ENCODE data around the gene LYZL2.

Gene LYZL2

DNA sequence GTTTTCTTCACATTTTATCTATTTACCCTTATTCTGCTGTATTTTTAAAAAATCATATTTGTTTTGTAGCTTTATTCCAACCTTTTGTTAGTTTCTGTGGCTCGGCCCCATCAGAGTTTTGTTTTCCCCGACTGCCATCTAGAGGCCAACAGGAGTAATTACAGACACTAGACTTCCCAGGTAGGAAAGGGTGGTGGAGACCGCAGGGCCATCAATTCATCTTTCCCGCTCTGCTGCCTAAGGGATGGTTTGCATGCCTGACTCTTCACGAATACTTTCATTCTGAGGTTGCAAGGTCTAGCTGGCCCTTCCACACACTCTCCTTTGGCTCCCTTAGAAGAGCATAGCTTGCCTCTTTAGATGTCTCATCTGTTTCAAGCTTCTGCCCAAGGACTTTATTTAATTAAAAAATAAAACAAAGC lies 38.3 kb downstream of the LYZL2 start:
- peak; percentile 89 for ATAC-seq
- TF ChIP-seq, protein P1, sequence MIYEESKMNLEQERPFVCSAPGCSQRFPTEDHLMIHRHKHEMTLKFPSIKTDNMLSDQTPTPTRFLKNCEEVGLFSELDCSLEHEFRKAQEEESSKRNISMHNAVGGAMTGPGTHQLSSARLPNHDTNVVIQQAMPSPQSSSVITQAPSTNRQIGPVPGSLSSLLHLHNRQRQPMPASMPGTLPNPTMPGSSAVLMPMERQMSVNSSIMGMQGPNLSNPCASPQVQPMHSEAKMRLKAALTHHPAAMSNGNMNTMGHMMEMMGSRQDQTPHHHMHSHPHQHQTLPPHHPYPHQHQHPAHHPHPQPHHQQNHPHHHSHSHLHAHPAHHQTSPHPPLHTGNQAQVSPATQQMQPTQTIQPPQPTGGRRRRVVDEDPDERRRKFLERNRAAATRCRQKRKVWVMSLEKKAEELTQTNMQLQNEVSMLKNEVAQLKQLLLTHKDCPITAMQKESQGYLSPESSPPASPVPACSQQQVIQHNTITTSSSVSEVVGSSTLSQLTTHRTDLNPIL (CRISPR knock-in tag; IDR thresholded peaks at IDR 0.05; ENCODE audit: low read depth): no peak

DNA sequence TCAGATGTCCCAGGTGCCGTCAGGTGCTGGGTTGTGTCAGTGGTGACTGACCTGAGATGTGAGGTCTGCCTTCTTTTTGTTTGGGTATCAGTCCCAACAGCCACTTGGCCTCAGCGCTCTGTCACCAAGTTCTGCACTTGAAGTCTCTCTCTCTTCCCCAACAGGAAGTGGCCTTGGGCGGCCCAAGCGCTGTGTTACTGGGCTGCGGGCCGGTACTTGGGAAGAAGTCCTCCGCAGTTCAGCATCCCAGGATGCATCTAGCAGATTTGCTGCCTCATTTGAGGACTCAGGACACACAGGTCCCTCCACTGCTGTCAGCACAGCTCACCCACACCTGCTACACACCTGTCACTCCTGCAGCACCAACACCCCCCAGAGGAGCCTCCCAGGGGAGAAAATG lies 40.1 kb downstream of the LYZL2 start:
- TF ChIP-seq, protein P1 (CRISPR knock-in tag; IDR thresholded peaks at IDR 0.05; ENCODE audit: low read depth): no peak
- TF ChIP-seq PPARA (CRISPR knock-in tag; IDR thresholded peaks at IDR 0.05; ENCODE audit: borderline replicate concordance) (no peak), GLIS3 (CRISPR knock-in tag; IDR thresholded peaks at IDR 0.05) (no peak), ZFP3 (CRISPR knock-in tag; IDR thresholded peaks at IDR 0.05) (no peak), ESRRG (CRISPR knock-in tag; IDR thresholded peaks at IDR 0.05) (no peak), TCF4 (CRISPR knock-in tag; IDR thresholded peaks at IDR 0.05; ENCODE audit: borderline replicate concordance) (no peak), TOX (CRISPR knock-in tag; IDR thresholded peaks at IDR 0.05; ENCODE audit: borderline replicate concordance) (no peak), BACH2 (CRISPR knock-in tag; IDR thresholded peaks at IDR 0.05; ENCODE audit: borderline replicate concordance) (no peak), CSDC2 (CRISPR knock-in tag; IDR thresholded peaks at IDR 0.05) (no peak), OSR1 (CRISPR knock-in tag; IDR thresholded peaks at IDR 0.05) (no peak), ZNF8 (CRISPR knock-in tag; IDR thresholded peaks at IDR 0.05) (no peak)
- TF ChIP-seq, protein P2, sequence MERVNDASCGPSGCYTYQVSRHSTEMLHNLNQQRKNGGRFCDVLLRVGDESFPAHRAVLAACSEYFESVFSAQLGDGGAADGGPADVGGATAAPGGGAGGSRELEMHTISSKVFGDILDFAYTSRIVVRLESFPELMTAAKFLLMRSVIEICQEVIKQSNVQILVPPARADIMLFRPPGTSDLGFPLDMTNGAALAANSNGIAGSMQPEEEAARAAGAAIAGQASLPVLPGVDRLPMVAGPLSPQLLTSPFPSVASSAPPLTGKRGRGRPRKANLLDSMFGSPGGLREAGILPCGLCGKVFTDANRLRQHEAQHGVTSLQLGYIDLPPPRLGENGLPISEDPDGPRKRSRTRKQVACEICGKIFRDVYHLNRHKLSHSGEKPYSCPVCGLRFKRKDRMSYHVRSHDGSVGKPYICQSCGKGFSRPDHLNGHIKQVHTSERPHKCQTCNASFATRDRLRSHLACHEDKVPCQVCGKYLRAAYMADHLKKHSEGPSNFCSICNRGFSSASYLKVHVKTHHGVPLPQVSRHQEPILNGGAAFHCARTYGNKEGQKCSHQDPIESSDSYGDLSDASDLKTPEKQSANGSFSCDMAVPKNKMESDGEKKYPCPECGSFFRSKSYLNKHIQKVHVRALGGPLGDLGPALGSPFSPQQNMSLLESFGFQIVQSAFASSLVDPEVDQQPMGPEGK (CRISPR knock-in tag; IDR thresholded peaks at IDR 0.05; ENCODE audit: borderline replicate concordance): no peak

DNA sequence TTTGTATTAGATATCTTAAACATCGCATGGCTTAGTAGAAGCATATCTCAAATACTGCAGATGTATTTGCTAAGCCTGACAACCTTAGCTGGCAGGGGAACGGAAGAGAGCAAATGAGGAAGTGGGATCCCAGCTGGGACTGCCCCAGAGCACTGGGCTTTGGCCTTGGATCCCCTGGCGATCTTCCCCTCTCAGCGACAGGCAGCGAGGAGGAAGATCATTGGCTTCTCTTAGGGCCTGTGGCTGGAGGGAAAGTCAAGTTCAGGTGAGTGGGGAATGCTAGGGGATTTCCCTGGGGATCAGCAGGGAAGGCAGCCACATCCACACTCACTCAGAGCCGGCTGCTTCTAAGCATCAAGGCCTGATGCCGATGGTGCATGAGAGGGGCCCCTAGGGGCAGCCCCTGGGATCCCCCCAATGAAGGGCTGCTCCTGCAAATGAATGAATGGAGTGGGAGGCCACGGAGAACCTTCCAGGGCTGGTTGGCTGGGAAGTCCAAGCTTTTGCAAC lies 42.0 kb downstream of the LYZL2 start:
- no peak for ATAC-seq
- TF ChIP-seq BACH2 (CRISPR knock-in tag; IDR thresholded peaks at IDR 0.05; ENCODE audit: borderline replicate concordance): no peak
- no peak for TF ChIP-seq ESRRG (CRISPR knock-in tag; IDR thresholded peaks at IDR 0.05)
- no peak for TF ChIP-seq CSDC2 (CRISPR knock-in tag; IDR thresholded peaks at IDR 0.05)
- no peak for TF ChIP-seq RARB (CRISPR knock-in tag; IDR thresholded peaks at IDR 0.05)
- TF ChIP-seq, protein P1 (CRISPR knock-in tag; IDR thresholded peaks at IDR 0.05; ENCODE audit: low read depth): no peak
- no peak for TF ChIP-seq ARNTL (CRISPR knock-in tag; IDR thresholded peaks at IDR 0.05; ENCODE audit: borderline replicate concordance, low read depth)
- TF ChIP-seq SNAI2 (CRISPR knock-in tag; IDR thresholded peaks at IDR 0.05): no peak
- TF ChIP-seq ISL1 (CRISPR knock-in tag; IDR thresholded peaks at IDR 0.05): no peak
- TF ChIP-seq, protein P3, sequence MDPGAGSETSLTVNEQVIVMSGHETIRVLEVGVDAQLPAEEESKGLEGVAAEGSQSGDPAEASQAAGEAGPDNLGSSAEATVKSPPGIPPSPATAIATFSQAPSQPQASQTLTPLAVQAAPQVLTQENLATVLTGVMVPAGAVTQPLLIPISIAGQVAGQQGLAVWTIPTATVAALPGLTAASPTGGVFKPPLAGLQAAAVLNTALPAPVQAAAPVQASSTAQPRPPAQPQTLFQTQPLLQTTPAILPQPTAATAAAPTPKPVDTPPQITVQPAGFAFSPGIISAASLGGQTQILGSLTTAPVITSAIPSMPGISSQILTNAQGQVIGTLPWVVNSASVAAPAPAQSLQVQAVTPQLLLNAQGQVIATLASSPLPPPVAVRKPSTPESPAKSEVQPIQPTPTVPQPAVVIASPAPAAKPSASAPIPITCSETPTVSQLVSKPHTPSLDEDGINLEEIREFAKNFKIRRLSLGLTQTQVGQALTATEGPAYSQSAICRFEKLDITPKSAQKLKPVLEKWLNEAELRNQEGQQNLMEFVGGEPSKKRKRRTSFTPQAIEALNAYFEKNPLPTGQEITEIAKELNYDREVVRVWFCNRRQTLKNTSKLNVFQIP (CRISPR knock-in tag; IDR thresholded peaks at IDR 0.05; ENCODE audit: borderline replicate concordance, low read depth): no peak

More for the DNA sequence above, 40.1 kb downstream of the LYZL2 start:
- ATAC-seq: no peak

DNA sequence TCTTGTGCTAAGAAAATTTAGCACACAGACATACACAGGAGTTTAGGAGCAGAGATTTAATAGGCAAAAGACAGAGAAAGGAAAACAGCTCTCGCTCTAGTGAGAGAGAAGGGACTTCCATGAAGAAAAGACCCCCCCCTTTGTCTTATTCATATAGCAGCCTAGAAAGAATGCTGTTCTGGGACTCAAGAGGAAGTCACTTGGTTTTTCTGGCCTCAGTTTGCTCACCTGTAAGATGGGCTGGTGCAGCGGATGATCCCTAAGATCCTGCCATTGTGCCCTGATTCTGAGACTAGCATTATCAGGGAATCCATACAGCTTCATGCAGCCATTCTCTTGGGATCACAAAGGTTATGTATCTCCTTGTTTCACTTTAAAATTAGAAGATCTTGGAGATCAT lies 42.7 kb downstream of the LYZL2 start:
- no peak for ATAC-seq
- TF ChIP-seq SNAI2 (CRISPR knock-in tag; IDR thresholded peaks at IDR 0.05) (no peak), ZNF8 (CRISPR knock-in tag; IDR thresholded peaks at IDR 0.05) (no peak), ZNF565 (CRISPR knock-in tag; conservative IDR thresholded peaks at IDR 0.05; ENCODE audit: low read depth) (no peak), TCF4 (CRISPR knock-in tag; IDR thresholded peaks at IDR 0.05; ENCODE audit: borderline replicate concordance) (no peak), ZNF70 (CRISPR knock-in tag; IDR thresholded peaks at IDR 0.05) (no peak), ZFP30 (CRISPR knock-in tag; IDR thresholded peaks at IDR 0.05) (no peak), BACH2 (CRISPR knock-in tag; IDR thresholded peaks at IDR 0.05; ENCODE audit: borderline replicate concordance) (no peak), ZC3H10 (CRISPR knock-in tag; IDR thresholded peaks at IDR 0.05) (no peak), PPARA (CRISPR knock-in tag; IDR thresholded peaks at IDR 0.05; ENCODE audit: borderline replicate concordance) (no peak), ZFP3 (CRISPR knock-in tag; IDR thresholded peaks at IDR 0.05) (no peak), RARB (CRISPR knock-in tag; IDR thresholded peaks at IDR 0.05) (no peak), ARNTL (CRISPR knock-in tag; IDR thresholded peaks at IDR 0.05; ENCODE audit: borderline replicate concordance, low read depth) (no peak)
- TF ChIP-seq, protein P4, sequence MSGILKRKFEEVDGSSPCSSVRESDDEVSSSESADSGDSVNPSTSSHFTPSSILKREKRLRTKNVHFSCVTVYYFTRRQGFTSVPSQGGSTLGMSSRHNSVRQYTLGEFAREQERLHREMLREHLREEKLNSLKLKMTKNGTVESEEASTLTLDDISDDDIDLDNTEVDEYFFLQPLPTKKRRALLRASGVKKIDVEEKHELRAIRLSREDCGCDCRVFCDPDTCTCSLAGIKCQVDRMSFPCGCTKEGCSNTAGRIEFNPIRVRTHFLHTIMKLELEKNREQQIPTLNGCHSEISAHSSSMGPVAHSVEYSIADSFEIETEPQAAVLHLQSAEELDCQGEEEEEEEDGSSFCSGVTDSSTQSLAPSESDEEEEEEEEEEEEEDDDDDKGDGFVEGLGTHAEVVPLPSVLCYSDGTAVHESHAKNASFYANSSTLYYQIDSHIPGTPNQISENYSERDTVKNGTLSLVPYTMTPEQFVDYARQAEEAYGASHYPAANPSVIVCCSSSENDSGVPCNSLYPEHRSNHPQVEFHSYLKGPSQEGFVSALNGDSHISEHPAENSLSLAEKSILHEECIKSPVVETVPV (CRISPR knock-in tag; IDR thresholded peaks at IDR 0.05): no peak
- TF ChIP-seq, protein P5, sequence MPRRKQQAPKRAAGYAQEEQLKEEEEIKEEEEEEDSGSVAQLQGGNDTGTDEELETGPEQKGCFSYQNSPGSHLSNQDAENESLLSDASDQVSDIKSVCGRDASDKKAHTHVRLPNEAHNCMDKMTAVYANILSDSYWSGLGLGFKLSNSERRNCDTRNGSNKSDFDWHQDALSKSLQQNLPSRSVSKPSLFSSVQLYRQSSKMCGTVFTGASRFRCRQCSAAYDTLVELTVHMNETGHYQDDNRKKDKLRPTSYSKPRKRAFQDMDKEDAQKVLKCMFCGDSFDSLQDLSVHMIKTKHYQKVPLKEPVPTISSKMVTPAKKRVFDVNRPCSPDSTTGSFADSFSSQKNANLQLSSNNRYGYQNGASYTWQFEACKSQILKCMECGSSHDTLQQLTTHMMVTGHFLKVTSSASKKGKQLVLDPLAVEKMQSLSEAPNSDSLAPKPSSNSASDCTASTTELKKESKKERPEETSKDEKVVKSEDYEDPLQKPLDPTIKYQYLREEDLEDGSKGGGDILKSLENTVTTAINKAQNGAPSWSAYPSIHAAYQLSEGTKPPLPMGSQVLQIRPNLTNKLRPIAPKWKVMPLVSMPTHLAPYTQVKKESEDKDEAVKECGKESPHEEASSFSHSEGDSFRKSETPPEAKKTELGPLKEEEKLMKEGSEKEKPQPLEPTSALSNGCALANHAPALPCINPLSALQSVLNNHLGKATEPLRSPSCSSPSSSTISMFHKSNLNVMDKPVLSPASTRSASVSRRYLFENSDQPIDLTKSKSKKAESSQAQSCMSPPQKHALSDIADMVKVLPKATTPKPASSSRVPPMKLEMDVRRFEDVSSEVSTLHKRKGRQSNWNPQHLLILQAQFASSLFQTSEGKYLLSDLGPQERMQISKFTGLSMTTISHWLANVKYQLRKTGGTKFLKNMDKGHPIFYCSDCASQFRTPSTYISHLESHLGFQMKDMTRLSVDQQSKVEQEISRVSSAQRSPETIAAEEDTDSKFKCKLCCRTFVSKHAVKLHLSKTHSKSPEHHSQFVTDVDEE (CRISPR knock-in tag; IDR thresholded peaks at IDR 0.05): no peak
